22Rv1 (cell line): ENCODE results near the gene RSF1.

Experiments used
- H3K27ac ChIP-seq: fragments of 450-650 bp; 2 replicates; pipeline ENCODE4 v1.5.1; 2017
- ZFX ChIP-seq: fragments of 450-650 bp; IDR thresholded peaks from 2 replicates; pipeline ENCODE4 v1.6.1; 2017; ENCODE audit warnings: antibody characterized with exemption, borderline replicate concordance
- TF ChIP-seq, protein P1 (sequence below): fragments of 450-650 bp; IDR thresholded peaks from 2 replicates; pipeline ENCODE4 v1.5.1; 2017; ENCODE audit warnings: mild to moderate bottlenecking

RSF1 gene

DNA sequence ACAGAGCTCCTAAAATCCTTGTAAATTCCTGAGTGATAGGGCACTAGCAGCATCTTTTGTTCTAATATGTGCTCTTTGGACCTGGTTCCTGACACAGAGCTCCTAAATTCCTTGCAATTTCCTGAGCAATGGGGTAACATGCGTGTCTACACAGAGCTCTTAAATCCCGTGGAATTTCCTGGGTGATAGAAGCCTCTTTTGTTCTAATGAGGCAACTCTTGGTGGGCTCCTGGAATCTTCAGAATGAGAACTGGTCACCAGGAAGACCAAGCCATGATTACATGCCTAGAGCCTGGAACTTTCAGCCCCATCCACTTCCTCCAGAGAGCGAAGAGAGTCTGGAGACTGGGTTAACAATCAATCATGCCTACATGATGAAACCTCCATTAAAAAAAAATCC lies 19.0 kb downstream of the RSF1 start:
- H3K27ac ChIP-seq: no peak overlapping the region
- TF ChIP-seq, protein P1, sequence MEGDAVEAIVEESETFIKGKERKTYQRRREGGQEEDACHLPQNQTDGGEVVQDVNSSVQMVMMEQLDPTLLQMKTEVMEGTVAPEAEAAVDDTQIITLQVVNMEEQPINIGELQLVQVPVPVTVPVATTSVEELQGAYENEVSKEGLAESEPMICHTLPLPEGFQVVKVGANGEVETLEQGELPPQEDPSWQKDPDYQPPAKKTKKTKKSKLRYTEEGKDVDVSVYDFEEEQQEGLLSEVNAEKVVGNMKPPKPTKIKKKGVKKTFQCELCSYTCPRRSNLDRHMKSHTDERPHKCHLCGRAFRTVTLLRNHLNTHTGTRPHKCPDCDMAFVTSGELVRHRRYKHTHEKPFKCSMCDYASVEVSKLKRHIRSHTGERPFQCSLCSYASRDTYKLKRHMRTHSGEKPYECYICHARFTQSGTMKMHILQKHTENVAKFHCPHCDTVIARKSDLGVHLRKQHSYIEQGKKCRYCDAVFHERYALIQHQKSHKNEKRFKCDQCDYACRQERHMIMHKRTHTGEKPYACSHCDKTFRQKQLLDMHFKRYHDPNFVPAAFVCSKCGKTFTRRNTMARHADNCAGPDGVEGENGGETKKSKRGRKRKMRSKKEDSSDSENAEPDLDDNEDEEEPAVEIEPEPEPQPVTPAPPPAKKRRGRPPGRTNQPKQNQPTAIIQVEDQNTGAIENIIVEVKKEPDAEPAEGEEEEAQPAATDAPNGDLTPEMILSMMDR: no peak
- TF ChIP-seq ZFX: no peak

DNA sequence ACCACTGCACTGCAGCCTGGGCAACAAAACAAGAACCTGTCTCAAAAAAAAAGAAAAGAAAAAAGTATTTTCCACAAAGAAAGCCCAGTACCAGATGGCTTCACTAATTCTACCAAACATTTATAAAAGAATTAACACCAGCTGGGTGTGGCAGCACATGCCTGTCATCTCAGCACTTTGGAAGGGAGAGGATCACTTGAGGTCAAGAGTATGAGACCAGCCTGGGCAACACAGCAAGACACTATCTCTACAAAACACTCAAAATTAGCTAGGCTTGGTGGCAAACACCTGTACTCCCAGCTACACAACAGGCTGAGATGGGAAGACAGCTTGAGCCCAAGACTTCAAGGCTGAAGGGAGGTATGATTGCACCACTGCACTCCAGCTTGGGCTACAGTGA lies 20.1 kb downstream of the RSF1 start:
- TF ChIP-seq, protein P1: no peak
- no peak for TF ChIP-seq ZFX
- H3K27ac ChIP-seq: no peak overlapping the region

DNA sequence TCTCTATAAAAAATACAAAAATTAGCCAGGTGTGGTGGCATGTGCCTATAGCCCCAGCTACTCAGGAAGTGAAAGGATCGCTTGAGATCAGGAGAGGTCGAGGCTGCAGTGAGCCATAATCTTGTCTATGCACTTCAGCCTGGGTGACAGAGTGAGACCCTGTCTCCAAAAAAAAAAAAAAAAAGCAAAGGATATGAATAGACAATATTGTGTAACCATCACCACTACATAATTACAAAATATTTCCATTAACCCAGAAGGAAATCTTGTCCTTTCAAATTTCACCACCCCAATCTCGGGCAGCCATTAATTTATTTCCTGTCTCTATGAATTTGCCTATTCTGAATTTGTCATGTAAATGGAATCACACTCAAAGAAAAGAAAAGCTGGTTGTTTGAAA lies 21.2 kb downstream of the RSF1 start:
- TF ChIP-seq ZFX: no peak
- TF ChIP-seq, protein P1: no peak

DNA sequence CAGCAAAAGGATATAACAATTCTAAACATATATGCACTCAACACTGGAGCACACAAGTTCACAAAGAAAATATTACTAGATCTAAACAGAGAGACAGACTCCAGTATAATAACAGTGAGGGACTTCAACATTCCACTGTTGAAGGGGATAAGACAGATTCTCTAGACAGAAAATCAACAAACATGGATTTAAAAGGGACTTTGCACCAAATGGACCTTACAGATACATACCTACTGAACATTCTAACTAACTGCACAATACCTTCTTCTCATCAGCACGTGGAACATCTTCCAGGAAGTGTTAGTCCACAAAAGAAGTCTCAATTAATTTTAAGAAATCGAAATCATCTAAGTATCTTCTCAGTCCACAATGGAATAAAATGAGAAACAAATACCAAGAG lies 26.6 kb downstream of the RSF1 start:
- H3K27ac ChIP-seq: no peak overlapping the region
- no peak for TF ChIP-seq ZFX
- TF ChIP-seq, protein P1: no peak

More for the DNA sequence above, 21.2 kb downstream of the RSF1 start:
- no peak overlapping the region for H3K27ac ChIP-seq

DNA sequence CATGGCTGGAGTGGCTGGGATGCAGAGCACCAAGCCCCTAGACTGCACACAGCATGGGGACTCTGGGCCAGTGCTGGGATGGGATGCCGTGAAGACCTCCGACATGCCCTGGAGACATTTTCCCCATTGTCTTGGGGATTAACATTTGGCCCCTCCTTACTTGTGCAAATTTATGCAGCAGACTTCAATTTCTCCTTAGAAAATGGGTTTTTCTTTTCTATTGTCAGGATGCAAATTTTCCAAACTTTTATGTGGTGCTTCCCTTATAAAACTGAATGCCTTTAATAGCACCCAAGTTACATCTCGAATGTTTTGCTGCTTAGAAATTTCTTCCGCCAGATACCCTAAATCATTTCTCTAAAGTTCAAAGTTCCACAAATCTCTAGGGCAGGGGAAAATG lies 29.2 kb downstream of the RSF1 start:
- TF ChIP-seq, protein P1: no peak
- TF ChIP-seq ZFX: no peak
- H3K27ac ChIP-seq: no peak overlapping the region

DNA sequence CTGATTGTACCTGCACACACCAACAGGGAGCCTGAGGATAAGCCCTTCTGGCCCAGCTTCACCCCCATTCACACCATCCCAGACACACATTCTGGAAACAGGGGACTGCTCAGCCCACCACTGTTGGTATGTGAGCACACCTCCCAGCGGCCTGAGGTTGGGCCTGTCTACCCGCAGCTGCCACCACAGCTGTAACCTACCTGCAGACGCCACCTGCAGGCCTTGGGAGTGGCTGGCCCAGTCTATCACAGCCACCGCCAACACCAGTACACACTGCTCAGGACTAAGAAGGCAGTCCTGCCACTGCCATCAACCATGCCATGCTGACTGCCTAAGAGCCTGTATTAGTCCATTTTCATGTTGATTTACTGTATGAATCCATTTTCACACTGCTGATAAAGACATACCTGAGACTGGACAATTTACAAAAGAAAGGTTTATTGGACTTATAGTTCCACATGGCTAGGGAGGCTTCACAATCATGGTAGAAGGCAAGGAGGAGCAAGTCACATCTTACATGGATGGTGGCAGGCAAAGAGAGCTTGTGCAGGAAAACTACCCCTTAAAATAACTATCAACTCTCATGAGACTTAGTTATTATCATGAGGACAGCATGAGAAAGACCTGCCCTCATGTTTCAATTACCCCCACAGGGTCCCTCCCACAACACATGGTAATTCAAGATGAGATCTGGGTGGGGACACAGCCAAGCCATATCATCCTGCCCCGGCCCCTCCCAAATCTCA lies 30.6 kb downstream of the RSF1 start:
- no peak overlapping the region for H3K27ac ChIP-seq
- TF ChIP-seq ZFX: no peak
- TF ChIP-seq, protein P1: no peak; the same call in 1 of the 2 replicates

DNA sequence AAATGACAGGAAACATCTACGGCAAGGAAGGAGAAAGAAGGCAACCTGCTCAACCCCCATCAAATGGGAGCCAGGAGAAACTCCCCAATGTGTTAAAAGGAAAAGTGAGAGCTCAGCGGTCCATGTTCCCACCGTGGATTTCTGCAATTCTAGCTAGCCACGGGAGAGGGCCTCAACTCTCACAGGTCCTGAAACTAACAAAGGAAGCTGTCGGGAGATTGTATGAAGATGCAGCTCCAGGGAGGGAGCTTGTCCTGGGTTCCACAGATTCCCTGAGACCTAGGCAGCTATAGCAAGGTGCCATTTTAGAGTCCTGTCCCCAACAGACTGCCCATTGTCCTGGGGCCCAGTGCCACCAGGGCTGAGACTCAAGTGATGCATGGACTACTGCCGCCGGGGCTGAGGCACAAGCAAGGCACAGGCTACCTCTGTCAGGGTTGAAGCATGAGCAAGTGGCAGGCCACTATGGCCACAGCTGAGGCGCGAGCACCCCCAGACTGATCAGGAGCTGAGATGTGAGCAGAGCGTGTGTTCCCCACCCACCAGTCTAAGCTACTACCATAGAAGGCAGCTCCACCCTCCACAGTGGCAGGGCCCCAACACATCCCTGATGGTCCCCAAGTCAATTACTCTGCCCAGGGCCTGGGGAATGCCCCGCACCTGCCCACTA lies 31.3 kb downstream of the RSF1 start:
- H3K27ac ChIP-seq: no peak overlapping the region
- TF ChIP-seq ZFX: no peak
- TF ChIP-seq, protein P1: no peak
